Omental fat pad (tissue), 4 donors: ENCODE data around the gene ATG7. TPM values are rescaled to one million over a fixed set of nuclear protein-coding genes. Genes with fewer than 3 reads are reported as not detected.
A peak's percentile ranks its signal among the peaks of the same experiment; 100 is the strongest.
"Not testable (repeated sequence)": the region's sequence is repeated elsewhere in the genome, so short reads cannot be mapped to it uniquely, and the experiment has no call there.

Experiments used
- ATAC-seq: fragments of 150-250 bp; one replicate; pipeline ENCODE4 v1.9.1; 2016; ENCODE audit warnings: mild to moderate bottlenecking, moderate library complexity; ENCODE audit not compliant: low FRiP score
- DNase-seq: peaks from one replicate; pipeline ENCODE4 v3.0.0-alpha.2; 2019; ENCODE audit warnings: low spot score
- total RNA-seq, 4 donors: library from RNA; depleted of rRNA; stranded (reverse); fragments of >200 nt; gene quantifications; one replicate each; pipeline ENCODE4 v1.1.0, GENCODE V29; 2016
- TF ChIP-seq, protein P1 (sequence below), 3 donors: fragments of 450-650 bp; IDR thresholded peaks; one replicate each; pipeline ENCODE4 v1.5.1; 2016 to 2017; ENCODE audit warnings: antibody characterized with exemption in 3 of 3, mild to moderate bottlenecking in 3 of 3, moderate library complexity in 2 of 3

Gene ATG7
- total RNA-seq, 4 donors from 2014 or later = 62.9 to 96.7 (median 76.2) TPM

DNA sequence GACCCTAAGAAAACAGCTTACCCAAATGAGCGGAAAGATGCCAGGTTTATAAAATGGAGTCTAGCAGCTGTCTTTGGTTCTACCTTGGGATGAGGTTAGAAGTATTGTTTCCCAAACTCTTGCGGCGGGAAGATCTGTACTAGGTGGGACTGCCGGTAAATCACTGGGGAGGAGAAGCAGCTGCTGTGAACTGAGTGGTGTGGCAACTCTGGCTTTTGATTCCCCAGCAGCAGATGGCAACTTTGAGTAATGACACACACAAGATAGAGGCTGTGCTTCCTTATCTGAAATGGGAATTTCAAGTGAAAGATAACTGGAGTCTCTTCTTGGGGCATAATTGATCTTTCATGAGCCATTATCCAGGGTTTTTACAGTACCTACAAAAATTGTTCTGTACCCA is 184.9 kb downstream of the ATG7 start:
- TF ChIP-seq, protein P1, sequence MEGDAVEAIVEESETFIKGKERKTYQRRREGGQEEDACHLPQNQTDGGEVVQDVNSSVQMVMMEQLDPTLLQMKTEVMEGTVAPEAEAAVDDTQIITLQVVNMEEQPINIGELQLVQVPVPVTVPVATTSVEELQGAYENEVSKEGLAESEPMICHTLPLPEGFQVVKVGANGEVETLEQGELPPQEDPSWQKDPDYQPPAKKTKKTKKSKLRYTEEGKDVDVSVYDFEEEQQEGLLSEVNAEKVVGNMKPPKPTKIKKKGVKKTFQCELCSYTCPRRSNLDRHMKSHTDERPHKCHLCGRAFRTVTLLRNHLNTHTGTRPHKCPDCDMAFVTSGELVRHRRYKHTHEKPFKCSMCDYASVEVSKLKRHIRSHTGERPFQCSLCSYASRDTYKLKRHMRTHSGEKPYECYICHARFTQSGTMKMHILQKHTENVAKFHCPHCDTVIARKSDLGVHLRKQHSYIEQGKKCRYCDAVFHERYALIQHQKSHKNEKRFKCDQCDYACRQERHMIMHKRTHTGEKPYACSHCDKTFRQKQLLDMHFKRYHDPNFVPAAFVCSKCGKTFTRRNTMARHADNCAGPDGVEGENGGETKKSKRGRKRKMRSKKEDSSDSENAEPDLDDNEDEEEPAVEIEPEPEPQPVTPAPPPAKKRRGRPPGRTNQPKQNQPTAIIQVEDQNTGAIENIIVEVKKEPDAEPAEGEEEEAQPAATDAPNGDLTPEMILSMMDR (IDR thresholded peaks at IDR 0.05) = no peak
- DNase-seq = no peak
- ATAC-seq = no peak

DNA sequence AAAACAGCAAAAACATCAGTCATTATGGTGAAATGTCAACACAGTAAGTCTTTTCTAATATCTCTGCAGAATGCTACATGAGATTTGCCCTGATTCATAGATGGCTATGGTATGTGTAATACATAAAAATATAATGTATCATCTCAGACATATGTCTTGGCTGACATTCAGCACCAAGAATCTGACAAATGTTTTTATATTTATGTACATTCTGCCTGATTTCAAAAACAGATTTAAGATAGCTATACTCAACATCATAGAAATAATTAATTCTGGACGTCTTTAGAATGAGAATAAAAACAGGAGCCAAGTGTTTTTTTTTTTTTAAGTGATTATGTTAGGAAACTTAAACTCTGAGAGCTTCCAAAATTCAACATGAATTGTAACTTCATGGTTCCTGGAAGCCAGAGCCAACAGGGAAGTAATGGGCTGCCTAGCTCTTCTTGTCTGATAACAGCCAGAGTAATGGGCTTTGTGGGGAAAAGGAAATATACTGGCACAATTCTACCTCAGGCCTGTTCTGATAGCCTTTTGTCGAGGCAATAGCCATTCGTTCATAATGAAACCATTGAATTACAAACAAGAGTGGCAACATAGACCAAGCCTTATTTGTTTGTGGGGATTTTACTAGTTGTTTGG is 187.1 kb downstream of the ATG7 start:
- no peak for DNase-seq
- no peak for ATAC-seq
- TF ChIP-seq, protein P1 (IDR thresholded peaks at IDR 0.05) = no peak

DNA sequence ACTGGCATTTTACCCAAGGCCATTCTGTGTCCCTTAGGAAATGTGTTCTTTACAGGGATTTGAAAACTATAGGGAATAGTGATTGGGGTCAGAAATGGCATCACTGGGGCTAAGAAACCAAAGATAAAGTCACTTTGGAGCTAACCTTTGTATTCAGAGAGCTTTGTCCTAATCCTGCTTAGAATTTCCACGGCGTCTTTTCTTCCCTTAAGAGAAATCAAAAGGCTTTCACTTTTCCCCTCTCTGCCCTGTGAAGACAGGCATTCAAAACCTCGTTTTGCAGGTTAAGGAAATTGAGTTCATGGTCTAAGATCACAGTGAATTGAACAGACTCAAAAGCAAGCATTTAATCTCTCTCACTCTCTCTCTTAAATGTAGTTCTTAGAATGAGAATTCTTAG is 189.0 kb downstream of the ATG7 start:
- no peak for DNase-seq
- TF ChIP-seq, protein P1 (IDR thresholded peaks at IDR 0.05) = no peak
- ATAC-seq = no peak

DNA sequence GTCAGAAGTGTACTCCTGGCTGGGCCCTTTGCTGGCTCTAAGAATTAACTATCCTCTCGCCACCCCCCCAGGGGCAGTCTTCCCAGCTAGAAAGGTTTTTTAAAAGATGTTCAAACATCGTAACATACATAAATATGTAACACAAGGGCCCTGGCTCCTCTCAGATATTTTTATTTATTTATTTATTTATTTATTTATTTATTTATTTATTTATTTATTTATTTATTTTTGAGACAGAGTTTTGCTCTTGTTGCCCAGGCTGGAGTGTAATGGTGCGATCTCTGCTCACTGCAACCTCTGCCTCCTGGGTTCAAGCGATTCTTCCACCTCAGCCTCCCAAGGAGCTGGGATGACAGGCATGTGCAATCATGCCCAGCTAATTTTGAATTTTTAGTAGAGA is 190.5 kb downstream of the ATG7 start:
- DNase-seq, ATAC-seq: not testable (repeated sequence)

DNA sequence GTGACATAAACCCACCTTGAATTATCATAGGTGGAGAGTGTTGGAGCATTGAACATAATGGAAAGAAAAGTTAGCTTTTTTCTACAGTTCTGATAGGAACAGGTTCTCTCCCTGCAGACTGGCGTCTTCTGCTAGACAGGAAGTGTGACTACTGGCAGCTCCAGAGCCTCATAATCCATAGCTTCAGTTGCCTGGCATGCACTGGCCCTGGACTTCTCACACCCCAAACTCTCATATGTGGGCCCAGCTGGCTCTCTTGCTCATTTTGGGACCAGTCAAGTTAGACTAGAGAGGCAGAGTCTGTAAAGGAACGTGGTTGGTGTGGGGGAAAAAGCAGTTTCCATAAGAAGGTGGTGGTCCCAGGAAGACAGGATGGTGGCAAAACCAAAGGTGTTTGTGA is 191.4 kb downstream of the ATG7 start:
- no peak for ATAC-seq

DNA sequence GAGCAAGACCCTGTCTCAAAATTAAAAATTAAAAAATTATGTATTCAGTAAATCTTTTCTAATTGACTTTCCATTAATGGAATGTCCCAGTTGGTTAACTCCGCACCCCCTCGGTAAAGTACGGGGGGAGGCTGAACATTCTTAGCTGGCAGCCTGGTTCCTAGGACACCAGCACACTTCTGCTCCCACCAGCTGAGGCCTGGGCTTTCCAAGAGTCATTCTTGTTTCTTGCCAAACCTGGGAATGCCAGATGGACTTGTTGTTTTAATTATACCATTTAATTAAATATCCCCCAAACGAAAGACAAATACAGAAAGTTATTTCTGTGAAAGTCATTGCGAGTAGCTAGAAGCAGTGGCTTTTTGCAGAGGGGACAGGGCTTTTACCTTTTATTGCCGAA is 192.2 kb downstream of the ATG7 start:
- ATAC-seq = no peak

More for the DNA sequence above, 191.4 kb downstream of the ATG7 start:
- TF ChIP-seq, protein P1 (IDR thresholded peaks at IDR 0.05) = no peak
- no peak for DNase-seq

DNA sequence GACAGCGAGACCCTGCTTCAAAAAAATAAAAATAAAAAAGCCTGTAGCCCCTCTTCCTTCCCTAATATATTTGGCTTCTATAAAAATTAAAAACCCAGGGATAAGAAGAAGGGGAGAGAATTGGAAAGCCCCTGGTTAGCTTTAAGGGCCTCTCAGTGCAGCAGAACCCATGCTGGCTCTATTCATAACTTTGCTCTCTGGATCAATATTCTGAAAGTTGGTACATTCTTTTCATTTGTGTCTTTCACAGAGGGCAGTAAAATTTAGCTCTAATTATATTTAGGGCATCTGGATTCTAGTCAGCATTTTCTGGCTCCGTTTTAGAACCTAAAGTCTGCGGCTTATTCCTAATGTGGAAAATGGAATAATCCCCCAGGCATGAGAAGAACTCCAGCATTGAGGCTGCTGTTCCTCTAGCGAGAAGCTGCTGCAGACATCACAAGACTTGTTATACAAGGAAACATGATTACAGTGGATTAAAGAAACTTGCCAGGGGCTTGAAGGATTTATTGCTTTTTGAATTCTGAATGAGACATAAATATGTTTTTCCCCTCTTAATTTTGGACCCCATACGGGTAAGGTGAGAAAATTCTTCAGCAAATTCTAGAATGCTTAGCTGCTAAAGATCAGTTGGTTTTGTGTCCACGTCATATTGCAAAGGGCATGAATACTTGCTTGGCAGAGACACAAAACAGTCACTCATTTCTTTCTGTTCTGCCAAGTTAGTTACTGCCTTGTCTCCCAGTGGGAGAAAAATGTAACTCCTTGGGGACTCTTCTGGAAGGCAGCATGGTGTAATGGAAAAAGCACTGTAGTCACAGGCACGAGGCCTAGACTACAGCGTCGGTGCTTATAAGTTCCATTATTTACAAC is 193.8 kb downstream of the ATG7 start:
- DNase-seq (no peak), ATAC-seq (peak; percentile 82)
- TF ChIP-seq, protein P1 (IDR thresholded peaks at IDR 0.05) = no peak

More for the DNA sequence above, 192.2 kb downstream of the ATG7 start:
- DNase-seq = no peak
- TF ChIP-seq, protein P1 (IDR thresholded peaks at IDR 0.05) = no peak
